HepG2 (cell line): ENCODE data around the gene NACC2. TPM values are rescaled to one million over a fixed set of nuclear protein-coding genes. Genes with fewer than 3 reads are reported as not detected.

Source experiments
- CREB1 ChIP-seq, 2 experiments: fragments of 450-650 bp in 1 of 2; IDR thresholded peaks; 2 replicates each; pipeline ENCODE4 v1.6.1; 2016 to 2017; ENCODE audit warnings: control low read depth in 1 of 2, mild to moderate bottlenecking in 1 of 2, missing compliant biosample characterization in 1 of 2, missing genetic modification characterization in 1 of 2
- FOXO1 ChIP-seq: sonication (generic); formaldehyde crosslinking; IDR thresholded peaks from 2 replicates; pipeline ENCODE4 v1.4.0; 2020; ENCODE audit warnings: missing genetic modification reagents
- GTF3A ChIP-seq: sonication (generic); formaldehyde crosslinking; conservative IDR thresholded peaks from 2 replicates; pipeline ENCODE4 v1.4.0; 2020; ENCODE audit warnings: mild to moderate bottlenecking, missing genetic modification reagents
- HNF4G ChIP-seq, 2 experiments: sonication (generic) in 1 of 2; formaldehyde crosslinking in 1 of 2; IDR thresholded peaks; 2 replicates each; pipeline versions ENCODE4 v1.4.0 to v1.6.1; 2011 to 2020; ENCODE audit warnings: borderline replicate concordance in 2 of 2, low read depth in 2 of 2, mild to moderate bottlenecking in 2 of 2, low read length in 1 of 2, missing genetic modification reagents in 1 of 2, moderate library complexity in 1 of 2
- HNRNPL ChIP-seq: fragments of 200-400 bp; formaldehyde crosslinking; IDR thresholded peaks from 2 replicates; pipeline ENCODE4 v1.6.1; 2017; ENCODE audit warnings: mild to moderate bottlenecking, low read depth, low read length
- IKZF1 ChIP-seq: fragments of 450-650 bp; IDR thresholded peaks from 2 replicates; pipeline ENCODE4 v1.7.1; 2016
- IRX3 ChIP-seq: sonication (generic); formaldehyde crosslinking; IDR thresholded peaks from 2 replicates; pipeline ENCODE4 v1.8.1; 2023; ENCODE audit warnings: mild to moderate bottlenecking, low read depth, missing genetic modification reagents, borderline replicate concordance
- KLF16 ChIP-seq, 2 experiments: sonication (generic) in 1 of 2; formaldehyde crosslinking in 1 of 2; IDR thresholded peaks; 2 replicates each; pipeline versions ENCODE4 v1.6.1 to v1.8.0; 2016 to 2023; ENCODE audit warnings: missing genetic modification reagents in 2 of 2, missing compliant biosample characterization in 1 of 2
- MAFF ChIP-seq: IDR thresholded peaks from 2 replicates; pipeline ENCODE4 v1.6.1; 2011; ENCODE audit warnings: low read depth, low read length, improper control_type of control experiment
- MED1 ChIP-seq: sonication (generic); formaldehyde crosslinking; IDR thresholded peaks from 2 replicates; pipeline ENCODE4 v1.4.0; 2020; ENCODE audit warnings: missing genetic modification reagents
- MIER3 ChIP-seq: IDR thresholded peaks from 2 replicates; pipeline ENCODE4 v1.6.1; 2016; ENCODE audit warnings: missing compliant biosample characterization, borderline replicate concordance
- MLLT10 ChIP-seq: sonication (generic); formaldehyde crosslinking; IDR thresholded peaks from 2 replicates; pipeline ENCODE4 v1.4.0; 2020; ENCODE audit warnings: missing genetic modification reagents
- REL ChIP-seq: sonication (generic); formaldehyde crosslinking; conservative IDR thresholded peaks from 2 replicates; pipeline ENCODE4 v1.8.0; 2022; ENCODE audit warnings: mild to moderate bottlenecking, missing genetic modification reagents, moderate library complexity
- ZFP37 ChIP-seq: sonication (generic); formaldehyde crosslinking; IDR thresholded peaks from 2 replicates; pipeline ENCODE4 v1.4.0; 2020; ENCODE audit warnings: missing genetic modification reagents, borderline replicate concordance
- ZNF326 ChIP-seq: sonication (generic); formaldehyde crosslinking; IDR thresholded peaks from 2 replicates; pipeline ENCODE4 v1.4.0; 2020; ENCODE audit warnings: missing genetic modification reagents, borderline replicate concordance
- ZNF431 ChIP-seq: sonication (generic); formaldehyde crosslinking; IDR thresholded peaks from 2 replicates; pipeline ENCODE4 v1.9.0; 2022; ENCODE audit warnings: missing genetic modification reagents, low read depth, mild to moderate bottlenecking, borderline replicate concordance
- ZNF484 ChIP-seq: sonication (generic); formaldehyde crosslinking; IDR thresholded peaks from 2 replicates; pipeline ENCODE4 v1.5.1; 2020; ENCODE audit warnings: mild to moderate bottlenecking, low read depth, missing genetic modification reagents, borderline replicate concordance
- ZNF496 ChIP-seq: sonication (generic); formaldehyde crosslinking; IDR thresholded peaks from 2 replicates; pipeline ENCODE4 v1.8.1; 2023; ENCODE audit warnings: mild to moderate bottlenecking, moderate library complexity, missing genetic modification reagents; ENCODE audit not compliant: insufficient replicate concordance
- ZNF616 ChIP-seq: sonication (generic); formaldehyde crosslinking; IDR thresholded peaks from 2 replicates; pipeline ENCODE4 v1.5.0; 2020; ENCODE audit warnings: low read depth, mild to moderate bottlenecking, missing genetic modification reagents
- ZNF747 ChIP-seq: sonication (generic); formaldehyde crosslinking; IDR thresholded peaks from 2 replicates; pipeline ENCODE4 v1.8.1; 2023; ENCODE audit warnings: missing genetic modification reagents, mild to moderate bottlenecking, borderline replicate concordance
- ZNF891 ChIP-seq: sonication (generic); formaldehyde crosslinking; IDR thresholded peaks from 2 replicates; pipeline ENCODE4 v1.5.0; 2020; ENCODE audit warnings: mild to moderate bottlenecking, missing genetic modification reagents
- polyA plus RNA-seq, 8 experiments: library from polyadenylated mRNA; depleted of rRNA in 3 of 8; stranded (reverse) in 7 of 8; unstranded in 1 of 8; fragments of >200 nt; fragmentation: Illumina TruSeq in 4 of 8; extraction: Trizol in 4 of 8; gene quantifications; 2 replicates each; pipeline versions ENCODE4 v1.2.1 to v1.2.3, GENCODE V29; 2011 to 2016; ENCODE audit warnings: low read depth in 4 of 8, missing spikeins in 1 of 8, mixed read lengths in 1 of 8; ENCODE audit not compliant: insufficient read depth in 1 of 8
- total RNA-seq, 5 experiments: library from RNA; depleted of rRNA; stranded (reverse); fragments of >200 nt; fragmentation: Illumina TruSeq; extraction: Trizol; gene quantifications; 2 replicates each; pipeline ENCODE4 v1.2.3, GENCODE V29; 2016; ENCODE audit warnings: low read depth in 1 of 5
- TF ChIP-seq, protein P1 (sequence below): sonication (generic); formaldehyde crosslinking; IDR thresholded peaks from 2 replicates; pipeline ENCODE4 v1.5.1; 2020; ENCODE audit warnings: mild to moderate bottlenecking, moderate library complexity, missing genetic modification reagents
- TF ChIP-seq, protein P2 (sequence below): sonication (generic); formaldehyde crosslinking; conservative IDR thresholded peaks from 2 replicates; pipeline ENCODE4 v1.8.0; 2022; ENCODE audit warnings: mild to moderate bottlenecking, moderate library complexity, missing genetic modification reagents
- TF ChIP-seq, protein P3 (sequence below): sonication (generic); formaldehyde crosslinking; IDR thresholded peaks from 2 replicates; pipeline ENCODE4 v1.8.1; 2023; ENCODE audit warnings: mild to moderate bottlenecking, missing genetic modification reagents

Gene NACC2
- total and polyA plus RNA-seq, 2 of the 13 experiments (the other 11 are each of a cell fraction or from before 2014, with no cell fraction given), result 5.9 to 12.3 TPM

DNA sequence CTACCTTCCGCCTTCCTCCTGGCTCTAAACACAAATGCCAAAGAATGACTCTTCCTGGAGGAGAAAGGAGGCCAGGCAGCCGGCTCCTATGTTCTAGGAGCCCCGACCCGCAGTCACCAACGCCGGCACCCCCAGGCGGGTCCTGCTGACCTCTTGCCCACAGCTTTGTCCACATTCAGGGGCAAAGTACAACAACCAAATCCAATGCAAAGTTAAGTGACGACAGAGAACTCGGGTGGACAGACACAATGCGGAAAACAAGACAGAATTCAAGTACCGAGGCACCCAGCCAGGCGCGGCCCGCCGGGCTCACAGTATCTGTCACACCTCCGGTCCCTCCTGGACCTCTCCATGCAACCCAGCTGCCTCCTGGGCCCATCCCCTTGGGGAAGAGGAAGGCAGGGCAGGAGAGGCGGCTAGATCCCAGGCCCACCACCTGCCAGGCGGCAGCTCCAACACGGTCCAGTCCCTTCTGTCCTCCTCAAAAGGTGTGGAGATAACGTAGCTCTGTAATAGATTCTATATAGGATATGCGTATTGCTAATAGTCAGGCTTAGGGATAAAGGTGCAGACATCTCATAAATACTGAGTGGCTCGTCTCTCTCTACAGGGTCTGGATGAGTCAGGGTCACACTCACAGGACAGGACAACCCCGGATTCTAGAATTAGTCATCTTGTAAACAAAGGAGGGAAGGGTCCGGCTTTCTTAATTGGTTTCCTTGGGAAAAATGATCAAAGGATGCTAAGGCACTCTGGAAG is 87.0 kb downstream of the NACC2 start (continued):
- TF ChIP-seq, protein P1, sequence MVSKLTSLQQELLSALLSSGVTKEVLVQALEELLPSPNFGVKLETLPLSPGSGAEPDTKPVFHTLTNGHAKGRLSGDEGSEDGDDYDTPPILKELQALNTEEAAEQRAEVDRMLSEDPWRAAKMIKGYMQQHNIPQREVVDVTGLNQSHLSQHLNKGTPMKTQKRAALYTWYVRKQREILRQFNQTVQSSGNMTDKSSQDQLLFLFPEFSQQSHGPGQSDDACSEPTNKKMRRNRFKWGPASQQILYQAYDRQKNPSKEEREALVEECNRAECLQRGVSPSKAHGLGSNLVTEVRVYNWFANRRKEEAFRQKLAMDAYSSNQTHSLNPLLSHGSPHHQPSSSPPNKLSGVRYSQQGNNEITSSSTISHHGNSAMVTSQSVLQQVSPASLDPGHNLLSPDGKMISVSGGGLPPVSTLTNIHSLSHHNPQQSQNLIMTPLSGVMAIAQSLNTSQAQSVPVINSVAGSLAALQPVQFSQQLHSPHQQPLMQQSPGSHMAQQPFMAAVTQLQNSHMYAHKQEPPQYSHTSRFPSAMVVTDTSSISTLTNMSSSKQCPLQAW (CRISPR knock-in tag), result no peak; the same call in 1 of the 2 replicates
- TF ChIP-seq ZFP37 (CRISPR knock-in tag) (no peak), MED1 (CRISPR knock-in tag) (no peak), MAFF (no peak), ZNF326 (CRISPR knock-in tag) (no peak), IKZF1 (no peak), MIER3 (CRISPR knock-in tag) (no peak), ZNF431 (no peak), ZNF484 (CRISPR knock-in tag) (no peak), REL (no peak), HNF4G (IDR thresholded peaks at IDR 0.05; ENCODE audit: borderline replicate concordance, low read depth, low read length) (peak; percentile 64; the same call in 1 of the 2 replicates), HNF4G (CRISPR knock-in tag; IDR thresholded peaks at IDR 0.05; ENCODE audit: borderline replicate concordance, low read depth) (peak; percentile 54), HNRNPL (peak; percentile 69; the same call in 1 of the 2 replicates), ZNF616 (CRISPR knock-in tag) (no peak), ZNF747 (CRISPR knock-in tag) (no peak), CREB1 (IDR thresholded peaks at IDR 0.05) (peak; percentile 48; the same call in 1 of the 2 replicates), CREB1 (CRISPR knock-in tag; IDR thresholded peaks at IDR 0.05) (peak; percentile 59; the same call in 1 of the 2 replicates), ZNF891 (CRISPR knock-in tag) (no peak), KLF16 (CRISPR knock-in tag; IDR thresholded peaks at IDR 0.05) (no peak), IRX3 (no peak), GTF3A (CRISPR knock-in tag) (no peak), MLLT10 (no peak), FOXO1 (CRISPR knock-in tag) (no peak; the same call in 1 of the 2 replicates), ZNF496 (CRISPR knock-in tag) (no peak)
- TF ChIP-seq, protein P2, sequence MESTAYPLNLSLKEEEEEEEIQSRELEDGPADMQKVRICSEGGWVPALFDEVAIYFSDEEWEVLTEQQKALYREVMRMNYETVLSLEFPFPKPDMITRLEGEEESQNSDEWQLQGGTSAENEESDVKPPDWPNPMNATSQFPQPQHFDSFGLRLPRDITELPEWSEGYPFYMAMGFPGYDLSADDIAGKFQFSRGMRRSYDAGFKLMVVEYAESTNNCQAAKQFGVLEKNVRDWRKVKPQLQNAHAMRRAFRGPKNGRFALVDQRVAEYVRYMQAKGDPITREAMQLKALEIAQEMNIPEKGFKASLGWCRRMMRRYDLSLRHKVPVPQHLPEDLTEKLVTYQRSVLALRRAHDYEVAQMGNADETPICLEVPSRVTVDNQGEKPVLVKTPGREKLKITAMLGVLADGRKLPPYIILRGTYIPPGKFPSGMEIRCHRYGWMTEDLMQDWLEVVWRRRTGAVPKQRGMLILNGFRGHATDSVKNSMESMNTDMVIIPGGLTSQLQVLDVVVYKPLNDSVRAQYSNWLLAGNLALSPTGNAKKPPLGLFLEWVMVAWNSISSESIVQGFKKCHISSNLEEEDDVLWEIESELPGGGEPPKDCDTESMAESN (CRISPR knock-in tag), result no peak; the same call in 1 of the 2 replicates
- TF ChIP-seq, protein P3, sequence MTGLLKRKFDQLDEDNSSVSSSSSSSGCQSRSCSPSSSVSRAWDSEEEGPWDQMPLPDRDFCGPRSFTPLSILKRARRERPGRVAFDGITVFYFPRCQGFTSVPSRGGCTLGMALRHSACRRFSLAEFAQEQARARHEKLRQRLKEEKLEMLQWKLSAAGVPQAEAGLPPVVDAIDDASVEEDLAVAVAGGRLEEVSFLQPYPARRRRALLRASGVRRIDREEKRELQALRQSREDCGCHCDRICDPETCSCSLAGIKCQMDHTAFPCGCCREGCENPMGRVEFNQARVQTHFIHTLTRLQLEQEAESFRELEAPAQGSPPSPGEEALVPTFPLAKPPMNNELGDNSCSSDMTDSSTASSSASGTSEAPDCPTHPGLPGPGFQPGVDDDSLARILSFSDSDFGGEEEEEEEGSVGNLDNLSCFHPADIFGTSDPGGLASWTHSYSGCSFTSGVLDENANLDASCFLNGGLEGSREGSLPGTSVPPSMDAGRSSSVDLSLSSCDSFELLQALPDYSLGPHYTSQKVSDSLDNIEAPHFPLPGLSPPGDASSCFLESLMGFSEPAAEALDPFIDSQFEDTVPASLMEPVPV (CRISPR knock-in tag), result no peak
